KMS-11 (cell line): ENCODE measurements around the gene METTL21C.

Experiments
- H2AFZ ChIP-seq: fragments of 200-600 bp; sonication (generic); 2 replicates; pipeline ENCODE4 v1.6.1; 2016; ENCODE audit warnings: antibody characterized with exemption, mixed run types, low read depth
- H3K27ac ChIP-seq: fragments of 200-600 bp; sonication (generic); 2 replicates; pipeline ENCODE4 v1.6.1; 2016; ENCODE audit warnings: mild to moderate bottlenecking, mixed run types
- H3K27me3 ChIP-seq: fragments of 200-600 bp; sonication (generic); 2 replicates; pipeline ENCODE4 v1.6.1; 2017; ENCODE audit warnings: mild to moderate bottlenecking, low read depth, mixed run types, moderate library complexity; ENCODE audit not compliant: insufficient read depth
- H3K36me3 ChIP-seq: fragments of 200-600 bp; sonication (generic); 2 replicates; pipeline ENCODE4 v1.6.1; 2017; ENCODE audit warnings: mild to moderate bottlenecking, mixed run types; ENCODE audit not compliant: insufficient read depth
- H3K4me1 ChIP-seq: fragments of 200-600 bp; sonication (generic); 2 replicates; pipeline ENCODE4 v1.6.1; 2016; ENCODE audit warnings: mild to moderate bottlenecking, low read depth, mixed run types; ENCODE audit not compliant: poor library complexity, severe bottlenecking
- H3K4me2 ChIP-seq: fragments of 200-600 bp; sonication (generic); 2 replicates; pipeline ENCODE4 v1.7.0; 2016; ENCODE audit warnings: mild to moderate bottlenecking, mixed run types
- H3K4me3 ChIP-seq: fragments of 200-600 bp; sonication (generic); IDR thresholded peaks from 2 replicates; pipeline ENCODE4 v1.6.1; 2017; ENCODE audit warnings: low read depth, low read length, mixed read lengths; ENCODE audit not compliant: insufficient read depth
- H3K79me2 ChIP-seq: fragments of 200-600 bp; sonication (generic); 2 replicates; pipeline ENCODE4 v1.6.1; 2016; ENCODE audit warnings: low read depth, mixed run types; ENCODE audit not compliant: insufficient read depth
- H3K9ac ChIP-seq: fragments of 200-600 bp; sonication (generic); 2 replicates; pipeline ENCODE4 v1.6.1; 2016; ENCODE audit warnings: mild to moderate bottlenecking, mixed run types
- H4K20me1 ChIP-seq: fragments of 200-600 bp; sonication (generic); 2 replicates; pipeline ENCODE4 v1.6.1; 2016; ENCODE audit warnings: mild to moderate bottlenecking, mixed run types; ENCODE audit not compliant: insufficient read depth
- TF ChIP-seq, protein P1 (sequence below): fragments of 200-600 bp; sonication (generic); conservative IDR thresholded peaks from 2 replicates; pipeline ENCODE4 v1.6.1; 2017; ENCODE audit warnings: low read depth, mild to moderate bottlenecking, antibody characterized with exemption, low read length, moderate library complexity, mixed read lengths

Gene METTL21C

GRCh38 chr13:102687520-102687919 is 7.3 kb downstream of the METTL21C start:
- Histone ChIP-seq H3K4me1 (no peaks in the 10 kb centered on the region), H3K36me3 (no peaks in the 10 kb centered on the region), H3K4me2 (no peak overlapping the region), H2AFZ (no peak overlapping the region), H3K9ac (no peak overlapping the region), H3K27ac (no peak overlapping the region), H3K27me3 (no peaks in the 10 kb centered on the region), H3K79me2 (no peaks in the 10 kb centered on the region), H4K20me1 (no peaks in the 10 kb centered on the region), H3K4me3 (no peak overlapping the region)
- TF ChIP-seq, protein P1, sequence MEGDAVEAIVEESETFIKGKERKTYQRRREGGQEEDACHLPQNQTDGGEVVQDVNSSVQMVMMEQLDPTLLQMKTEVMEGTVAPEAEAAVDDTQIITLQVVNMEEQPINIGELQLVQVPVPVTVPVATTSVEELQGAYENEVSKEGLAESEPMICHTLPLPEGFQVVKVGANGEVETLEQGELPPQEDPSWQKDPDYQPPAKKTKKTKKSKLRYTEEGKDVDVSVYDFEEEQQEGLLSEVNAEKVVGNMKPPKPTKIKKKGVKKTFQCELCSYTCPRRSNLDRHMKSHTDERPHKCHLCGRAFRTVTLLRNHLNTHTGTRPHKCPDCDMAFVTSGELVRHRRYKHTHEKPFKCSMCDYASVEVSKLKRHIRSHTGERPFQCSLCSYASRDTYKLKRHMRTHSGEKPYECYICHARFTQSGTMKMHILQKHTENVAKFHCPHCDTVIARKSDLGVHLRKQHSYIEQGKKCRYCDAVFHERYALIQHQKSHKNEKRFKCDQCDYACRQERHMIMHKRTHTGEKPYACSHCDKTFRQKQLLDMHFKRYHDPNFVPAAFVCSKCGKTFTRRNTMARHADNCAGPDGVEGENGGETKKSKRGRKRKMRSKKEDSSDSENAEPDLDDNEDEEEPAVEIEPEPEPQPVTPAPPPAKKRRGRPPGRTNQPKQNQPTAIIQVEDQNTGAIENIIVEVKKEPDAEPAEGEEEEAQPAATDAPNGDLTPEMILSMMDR = no peak

DNA sequence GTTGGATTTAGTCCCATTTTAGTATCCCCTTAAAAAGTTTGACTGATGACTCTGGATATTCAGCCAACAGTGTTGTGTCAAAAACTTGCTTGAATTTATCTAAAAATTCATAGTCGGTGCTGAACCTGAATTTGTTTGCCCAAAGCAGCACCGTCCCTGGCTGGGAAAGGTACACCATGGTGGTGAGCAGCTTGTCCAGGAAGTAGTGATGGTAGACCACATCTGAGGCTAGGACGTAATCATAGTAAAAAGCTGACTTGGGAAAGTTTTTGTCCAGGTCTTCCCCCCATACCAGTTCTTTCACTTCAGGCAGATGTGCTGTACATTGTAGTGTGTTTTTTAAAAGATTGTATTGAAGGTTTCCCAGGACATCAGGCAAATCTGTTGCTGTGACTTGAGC is 8.8 kb downstream of the METTL21C start:
- no peaks in the 10 kb centered on the region for H4K20me1 ChIP-seq
- H2AFZ ChIP-seq = no peak overlapping the region
- H3K27ac ChIP-seq = no peak overlapping the region
- no peaks in the 10 kb centered on the region for H3K79me2 ChIP-seq
- H3K4me2 ChIP-seq = no peak overlapping the region
- TF ChIP-seq, protein P1 = no peak
- no peaks in the 10 kb centered on the region for H3K4me1 ChIP-seq
- H3K4me3 ChIP-seq = no peak overlapping the region
- no peak overlapping the region for H3K9ac ChIP-seq
- H3K27me3 ChIP-seq = no peaks in the 10 kb centered on the region
- H3K36me3 ChIP-seq = no peaks in the 10 kb centered on the region

DNA sequence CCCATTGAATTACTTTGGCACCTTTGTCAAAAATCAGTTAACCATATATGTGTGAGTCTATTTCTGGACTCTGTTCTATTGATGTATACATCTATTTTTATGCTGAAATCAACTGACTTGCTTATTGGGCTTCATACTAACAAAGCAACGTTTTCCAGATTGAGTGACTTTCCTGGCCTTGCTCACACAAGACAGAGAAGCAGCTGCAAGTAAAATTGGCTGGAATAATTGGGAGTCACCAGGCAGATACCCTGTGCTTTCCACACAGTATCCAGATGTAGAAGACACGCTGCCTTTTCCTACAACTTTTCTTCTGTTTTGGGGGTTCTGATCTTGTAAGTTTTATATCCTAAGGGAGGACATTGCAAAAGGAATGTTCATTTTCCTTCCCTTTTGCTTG is 11.2 kb downstream of the METTL21C start:
- Histone ChIP-seq H3K9ac (no peak overlapping the region), H3K4me3 (no peak overlapping the region), H4K20me1 (no peaks in the 10 kb centered on the region), H3K4me2 (no peak overlapping the region), H3K27ac (no peak overlapping the region), H3K4me1 (no peaks in the 10 kb centered on the region), H3K36me3 (no peaks in the 10 kb centered on the region), H2AFZ (no peak overlapping the region), H3K79me2 (no peaks in the 10 kb centered on the region), H3K27me3 (no peaks in the 10 kb centered on the region)
- TF ChIP-seq, protein P1 = no peak

DNA sequence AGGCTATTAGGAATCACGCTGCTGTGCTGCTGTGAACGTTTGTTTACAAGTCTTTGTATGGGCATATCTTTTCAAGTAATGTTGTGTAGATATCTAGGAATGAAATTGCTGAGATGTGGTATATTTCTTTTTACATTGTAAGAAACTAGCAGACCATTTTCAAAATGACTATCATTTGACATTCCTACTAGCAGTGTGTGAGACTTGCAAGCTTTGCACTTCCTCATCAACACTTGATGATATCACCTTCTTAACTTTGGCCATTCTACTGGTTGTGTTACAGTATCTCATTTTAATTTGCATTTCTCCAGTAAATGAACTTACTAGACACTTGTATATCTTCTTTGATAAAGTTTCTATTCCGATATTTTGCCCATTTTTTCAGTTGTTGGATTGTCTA is 12.1 kb downstream of the METTL21C start:
- no peak overlapping the region for H2AFZ ChIP-seq
- H3K4me2 ChIP-seq = no peak overlapping the region
- H3K9ac ChIP-seq = no peak overlapping the region
- H3K27ac ChIP-seq = no peak overlapping the region
- no peaks in the 10 kb centered on the region for H3K79me2 ChIP-seq
- no peaks in the 10 kb centered on the region for H4K20me1 ChIP-seq
- H3K4me1 ChIP-seq = no peaks in the 10 kb centered on the region
- H3K36me3 ChIP-seq = no peaks in the 10 kb centered on the region
- no peak overlapping the region for H3K4me3 ChIP-seq
- TF ChIP-seq, protein P1 = no peak
- H3K27me3 ChIP-seq = no peaks in the 10 kb centered on the region
